GM23248 (cell line): ENCODE data around the gene CCSAP. TPM values are rescaled to one million over a fixed set of nuclear protein-coding genes. Genes with fewer than 3 reads are reported as not detected.

Source experiments
- DNase-seq: peaks from one replicate; pipeline ENCODE4 v3.0.0-alpha.2; 2015
- H2AFZ ChIP-seq: fragments of 200-600 bp; sonication (generic); 2 replicates; pipeline ENCODE4 v1.6.1; 2016; ENCODE audit warnings: antibody characterized with exemption
- H3F3A ChIP-seq: fragments of 200-600 bp; sonication (generic); 2 replicates; pipeline ENCODE4 v1.6.1; 2016; ENCODE audit warnings: mild to moderate bottlenecking, antibody characterized with exemption, mixed run types; ENCODE audit not compliant: insufficient read depth
- H3K27ac ChIP-seq: fragments of 200-600 bp; sonication (generic); 2 replicates; pipeline ENCODE4 v1.5.1; 2016; ENCODE audit warnings: mild to moderate bottlenecking
- H3K27me3 ChIP-seq: fragments of 200-600 bp; sonication (generic); replicated peaks from 2 replicates; pipeline ENCODE4 v1.6.1; 2016; ENCODE audit warnings: mild to moderate bottlenecking; ENCODE audit not compliant: insufficient read depth
- H3K36me3 ChIP-seq: fragments of 200-600 bp; sonication (generic); 2 replicates; pipeline ENCODE4 v1.6.1; 2016; ENCODE audit warnings: low read depth, mild to moderate bottlenecking
- H3K4me1 ChIP-seq: fragments of 200-600 bp; sonication (generic); 2 replicates; pipeline ENCODE4 v1.6.1; 2016; ENCODE audit warnings: mild to moderate bottlenecking; ENCODE audit not compliant: insufficient read depth
- H3K4me2 ChIP-seq: fragments of 200-600 bp; sonication (generic); one replicate; pipeline ENCODE4 v1.6.1; 2016; ENCODE audit warnings: mild to moderate bottlenecking; ENCODE audit not compliant: unreplicated experiment
- H3K4me3 ChIP-seq: fragments of 200-600 bp; sonication (generic); 2 replicates; pipeline ENCODE4 v1.5.1; 2016; ENCODE audit warnings: mild to moderate bottlenecking
- H3K79me2 ChIP-seq: fragments of 200-600 bp; sonication (generic); 2 replicates; pipeline ENCODE4 v1.6.1; 2016; ENCODE audit warnings: mild to moderate bottlenecking; ENCODE audit not compliant: insufficient read depth
- H3K9ac ChIP-seq: fragments of 200-600 bp; sonication (generic); 2 replicates; pipeline ENCODE4 v1.6.1; 2016; ENCODE audit warnings: mild to moderate bottlenecking
- H3K9me2 ChIP-seq: fragments of 200-600 bp; sonication (generic); 2 replicates; pipeline ENCODE4 v1.6.1; 2016; ENCODE audit warnings: mixed run types, mild to moderate bottlenecking, moderate library complexity; ENCODE audit not compliant: insufficient read depth
- H3K9me3 ChIP-seq: fragments of 200-600 bp; sonication (generic); one replicate; pipeline ENCODE4 v1.6.1; 2017; ENCODE audit warnings: low read depth
- H4K20me1 ChIP-seq: fragments of 200-600 bp; sonication (generic); 2 replicates; pipeline ENCODE4 v1.6.0; 2016; ENCODE audit not compliant: insufficient read depth
- EZH2 ChIP-seq: fragments of 200-600 bp; sonication (generic); IDR thresholded peaks from 2 replicates; pipeline ENCODE4 v1.6.1; 2018; ENCODE audit warnings: antibody characterized with exemption, mild to moderate bottlenecking; ENCODE audit not compliant: insufficient read depth, poor library complexity, severe bottlenecking
- EZH2phosphoT487 ChIP-seq: fragments of 200-600 bp; sonication (generic); IDR thresholded peaks from 2 replicates; pipeline ENCODE4 v1.6.1; 2018; ENCODE audit warnings: antibody characterized with exemption, moderate library complexity, mild to moderate bottlenecking, low read depth; ENCODE audit not compliant: insufficient read depth
- WGBS, 2 experiments: methylation state at CpG; one replicate each; pipeline ENCODE4 v1.1.6; 2015 to 2017; ENCODE audit warnings: low lambda C conversion rate in 2 of 2, low coverage in 1 of 2; ENCODE audit errors: missing lambda C conversion rate in 2 of 2; 5-methylcytosine and 5-hydroxymethylcytosine counted together
- in situ Hi-C: fragments of 300-500 bp; cut with MboI; formaldehyde crosslinking; loops from 2 replicates; pipeline ENCODE4 v1.15.0; 2020
- polyA plus RNA-seq: library from polyadenylated mRNA; unstranded; fragments of >200 nt; fragmentation: Nextera tagmentation; extraction: Ambion mirVana; gene quantifications from 2 replicates; pipeline ENCODE4 v1.2.1, GENCODE V29; 2016
- total RNA-seq: library from RNA; depleted of rRNA; stranded (reverse); fragments of >200 nt; shearing (Covaris generic); gene quantifications from 2 replicates; pipeline ENCODE4 v1.2.3, GENCODE V29; 2014

Gene CCSAP
- total and polyA plus RNA-seq, 2 experiments from 2014 or later = 3.4 to 7.8 TPM

DNA sequence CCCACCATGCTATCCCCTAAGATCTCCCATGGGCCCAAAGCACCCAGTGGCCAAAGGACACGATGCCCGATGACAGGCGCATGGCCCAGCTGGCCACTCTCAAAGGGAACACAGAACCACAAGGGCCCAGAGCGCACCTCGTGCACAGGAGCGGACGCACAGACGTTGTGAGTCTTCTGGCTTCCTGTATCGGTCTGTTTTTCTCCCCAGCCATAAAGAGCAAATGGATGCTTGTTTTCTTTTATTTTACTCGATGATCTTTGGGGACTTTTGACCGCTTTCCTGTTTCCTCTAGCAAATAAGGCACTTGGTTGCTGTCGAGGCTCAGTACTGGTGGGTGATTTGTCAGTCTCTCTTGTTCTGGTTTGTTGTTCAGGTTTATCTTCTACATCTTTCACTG lies 16.2 kb downstream of the CCSAP start:
- in situ Hi-C loops = no loop called here
- H3K36me3 ChIP-seq = peaks cover 14% of the 10 kb centered on the region; the same call in 1 of the 2 replicates
- 96 to 97% methylated on average over 12 of the region's 12 CpGs for WGBS, 2 experiments

DNA sequence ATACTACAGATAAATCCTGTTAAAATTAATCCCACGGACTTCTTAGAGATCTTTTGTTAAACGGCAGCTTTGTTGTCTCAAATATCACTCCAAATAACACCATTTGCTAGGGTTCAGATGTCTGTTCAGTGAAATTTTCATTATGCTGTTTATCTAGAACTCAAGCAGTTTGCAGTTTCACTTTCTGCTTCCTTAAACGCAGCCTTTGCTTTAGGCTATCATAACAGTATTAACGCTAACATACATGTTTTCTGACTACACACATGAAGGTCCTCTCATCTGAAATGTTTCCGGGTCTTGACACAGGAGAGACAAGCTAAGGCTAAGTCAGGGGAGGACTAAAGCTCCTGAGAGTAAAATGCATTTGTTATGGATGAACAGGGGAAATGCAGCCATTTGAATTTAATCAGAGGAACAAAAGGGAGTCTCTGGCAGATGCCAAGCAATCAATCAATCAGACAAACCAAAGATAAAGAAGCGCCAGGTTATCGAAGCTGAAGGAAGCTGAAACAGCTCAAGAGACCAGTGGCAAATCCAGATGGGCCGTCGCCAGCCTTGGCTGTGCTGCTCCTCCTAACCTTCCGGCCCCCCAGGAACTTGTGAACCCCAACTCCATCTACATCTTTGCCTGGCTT lies 16.9 kb downstream of the CCSAP start:
- Histone ChIP-seq H4K20me1 (no peaks in the 10 kb centered on the region), H3K9me2 (no peaks in the 10 kb centered on the region), H3K4me1 (no peaks in the 10 kb centered on the region), H3K4me3 (no peak overlapping the region), H3K27ac (no peak overlapping the region), H3K9me3 (no peaks in the 10 kb centered on the region), H3F3A (no peaks in the 10 kb centered on the region), H2AFZ (no peak overlapping the region), H3K9ac (no peak overlapping the region), H3K36me3 (peaks cover 14% of the 10 kb centered on the region; the same call in 1 of the 2 replicates), H3K79me2 (no peaks in the 10 kb centered on the region), H3K27me3 (no peaks in the 10 kb centered on the region), H3K4me2 (no peak overlapping the region)
- in situ Hi-C loops = no loop called here
- 80 to 81% methylated on average over 10 of the region's 10 CpGs for WGBS, 2 experiments
- TF ChIP-seq EZH2 (no peak), EZH2phosphoT487 (no peak)
- no peak for DNase-seq

More for the DNA sequence above, 16.2 kb downstream of the CCSAP start:
- Histone ChIP-seq H2AFZ (no peak overlapping the region), H3K27me3 (no peaks in the 10 kb centered on the region), H3K4me1 (no peaks in the 10 kb centered on the region), H3K79me2 (no peaks in the 10 kb centered on the region), H3K9me3 (no peaks in the 10 kb centered on the region), H3K27ac (no peak overlapping the region), H3K4me2 (no peak overlapping the region), H3K9ac (no peak overlapping the region), H3K4me3 (no peak overlapping the region), H4K20me1 (no peaks in the 10 kb centered on the region), H3K9me2 (no peaks in the 10 kb centered on the region), H3F3A (no peaks in the 10 kb centered on the region)
- no peak for TF ChIP-seq EZH2phosphoT487
- no peak for TF ChIP-seq EZH2
- no peak for DNase-seq

GRCh38 chr1:229325401-229325800 lies 17.4 kb downstream of the CCSAP start:
- TF ChIP-seq EZH2 (no peak), EZH2phosphoT487 (no peak)
- Histone ChIP-seq H3F3A (no peaks in the 10 kb centered on the region), H3K9ac (no peak overlapping the region), H3K27me3 (no peaks in the 10 kb centered on the region), H3K9me3 (no peaks in the 10 kb centered on the region), H3K27ac (no peak overlapping the region), H3K4me1 (no peaks in the 10 kb centered on the region), H2AFZ (no peak overlapping the region), H4K20me1 (no peaks in the 10 kb centered on the region), H3K79me2 (no peaks in the 10 kb centered on the region), H3K36me3 (peaks cover 14% of the 10 kb centered on the region; the same call in 1 of the 2 replicates), H3K9me2 (no peaks in the 10 kb centered on the region), H3K4me2 (no peak overlapping the region), H3K4me3 (no peak overlapping the region)
- 32 to 35% methylated on average over 2 of the region's 2 CpGs for WGBS, 2 experiments
- no peak for DNase-seq
- in situ Hi-C loops = no loop called here

DNA sequence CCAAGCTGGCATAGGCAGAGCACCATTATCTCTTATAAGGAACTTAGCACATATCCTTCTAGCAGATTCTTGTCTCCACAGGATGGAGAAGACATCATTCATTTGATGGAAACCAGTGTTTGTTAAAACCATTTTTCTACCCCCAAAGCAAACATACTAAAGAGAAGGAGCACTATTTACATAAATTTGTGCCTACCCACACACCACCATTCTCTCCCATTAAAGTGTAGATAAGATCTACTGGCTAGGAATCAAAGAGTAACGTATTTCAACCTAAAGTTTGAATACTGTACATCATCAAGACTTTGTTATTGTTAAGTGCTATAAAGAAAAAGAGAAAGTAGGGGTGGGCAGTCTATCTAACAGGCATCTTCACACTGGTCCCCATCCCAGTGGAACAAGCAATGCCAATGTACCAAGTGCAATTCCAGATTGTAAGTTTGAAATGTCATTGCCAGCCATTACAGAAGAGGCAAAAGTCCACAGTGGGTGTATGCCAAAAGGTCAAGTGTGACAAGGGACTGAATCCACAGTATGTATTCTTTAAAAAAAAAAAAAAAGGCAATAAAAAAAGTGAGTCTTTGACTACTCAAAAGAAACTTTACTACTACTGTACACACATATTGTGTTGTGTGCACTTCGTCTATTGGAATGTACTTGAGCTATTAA lies 18.8 kb downstream of the CCSAP start:
- no peaks in the 10 kb centered on the region for H3K9me2 ChIP-seq
- H3K36me3 ChIP-seq = peaks cover 14% of the 10 kb centered on the region; the same call in 1 of the 2 replicates
- no peak overlapping the region for H3K4me3 ChIP-seq
- H3K9ac ChIP-seq = no peak overlapping the region
- H4K20me1 ChIP-seq = no peaks in the 10 kb centered on the region
- H3K4me1 ChIP-seq = no peaks in the 10 kb centered on the region
- 85 to 89% methylated on average over 2 of the region's 2 CpGs for WGBS, 2 experiments
- H3K79me2 ChIP-seq = no peaks in the 10 kb centered on the region
- no peaks in the 10 kb centered on the region for H3F3A ChIP-seq
- H3K27me3 ChIP-seq = no peaks in the 10 kb centered on the region
- no peak overlapping the region for H3K27ac ChIP-seq
- no peak for DNase-seq
- H2AFZ ChIP-seq = no peak overlapping the region
- H3K4me2 ChIP-seq = no peak overlapping the region
- H3K9me3 ChIP-seq = no peaks in the 10 kb centered on the region
- no peak for TF ChIP-seq EZH2phosphoT487
- TF ChIP-seq EZH2 = no peak
- in situ Hi-C loops = no loop called here
